ENCODE measurements around the gene IPPK.

IPPK gene

DNA sequence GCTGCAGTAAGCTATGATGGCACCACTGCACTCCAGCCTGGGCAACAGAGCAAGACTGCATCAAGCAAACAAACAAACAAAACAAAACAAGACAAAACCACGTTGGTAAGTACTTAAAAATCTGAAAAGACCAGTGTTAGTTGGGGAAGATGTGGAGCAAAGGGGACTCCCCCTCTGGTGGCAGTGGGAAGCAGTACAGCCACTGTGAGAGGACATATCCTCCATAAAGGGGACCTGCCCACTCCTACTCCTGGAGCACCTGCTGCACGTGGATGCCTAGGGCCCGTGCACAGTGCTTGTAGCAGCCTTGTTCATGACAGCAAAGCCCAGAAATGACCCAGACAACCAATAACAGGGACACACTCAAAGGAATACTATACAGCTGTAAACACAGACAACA is 17.0 kb upstream of the IPPK start:
- no peak for DNase-seq (ENCODE audit: low read depth)

DNA sequence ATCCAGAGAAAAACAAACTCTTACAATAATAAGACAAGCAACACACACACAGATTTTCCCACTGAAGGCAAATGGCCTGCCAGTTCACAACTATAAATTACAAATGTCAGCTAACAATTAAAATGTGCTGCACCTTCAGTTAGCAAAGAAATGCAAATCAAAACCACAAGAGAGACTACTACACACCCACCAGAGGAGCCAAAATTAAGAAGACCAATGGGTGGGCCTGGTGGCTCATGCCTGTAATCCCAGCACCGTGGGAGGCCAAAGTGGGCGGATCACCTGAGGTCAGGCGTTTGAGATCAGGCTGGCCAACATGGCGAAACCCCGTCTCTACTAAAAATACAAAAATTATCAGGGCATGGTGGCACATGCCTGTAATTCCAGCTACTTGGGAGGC is 15.1 kb upstream of the IPPK start:
- DNase-seq (ENCODE audit: low read depth): no peak

DNA sequence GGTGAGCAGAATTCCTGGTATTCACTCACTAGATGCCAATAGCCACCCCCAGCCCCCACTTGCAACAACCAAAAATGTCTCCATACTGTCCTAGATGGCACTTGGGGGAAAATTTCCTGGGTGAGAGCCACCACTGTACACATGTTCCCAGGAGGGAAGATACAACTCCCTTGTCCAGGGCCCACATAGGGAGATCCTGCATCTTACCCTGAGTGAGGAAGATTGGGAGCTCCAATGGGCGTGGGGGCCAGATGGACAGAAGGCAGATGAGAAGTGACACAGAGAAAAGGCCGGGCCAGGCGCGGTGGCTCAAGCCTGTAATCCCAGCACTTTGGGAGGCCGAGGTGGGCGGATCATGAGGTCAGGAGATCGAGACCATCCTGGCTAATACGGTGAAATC is 12.3 kb upstream of the IPPK start:
- no peak for DNase-seq (ENCODE audit: low read depth)

GRCh38 chr9:92680166-92681119 is 10.5 kb upstream of the IPPK start:
- DNase-seq (ENCODE audit: low read depth): no peak

DNA sequence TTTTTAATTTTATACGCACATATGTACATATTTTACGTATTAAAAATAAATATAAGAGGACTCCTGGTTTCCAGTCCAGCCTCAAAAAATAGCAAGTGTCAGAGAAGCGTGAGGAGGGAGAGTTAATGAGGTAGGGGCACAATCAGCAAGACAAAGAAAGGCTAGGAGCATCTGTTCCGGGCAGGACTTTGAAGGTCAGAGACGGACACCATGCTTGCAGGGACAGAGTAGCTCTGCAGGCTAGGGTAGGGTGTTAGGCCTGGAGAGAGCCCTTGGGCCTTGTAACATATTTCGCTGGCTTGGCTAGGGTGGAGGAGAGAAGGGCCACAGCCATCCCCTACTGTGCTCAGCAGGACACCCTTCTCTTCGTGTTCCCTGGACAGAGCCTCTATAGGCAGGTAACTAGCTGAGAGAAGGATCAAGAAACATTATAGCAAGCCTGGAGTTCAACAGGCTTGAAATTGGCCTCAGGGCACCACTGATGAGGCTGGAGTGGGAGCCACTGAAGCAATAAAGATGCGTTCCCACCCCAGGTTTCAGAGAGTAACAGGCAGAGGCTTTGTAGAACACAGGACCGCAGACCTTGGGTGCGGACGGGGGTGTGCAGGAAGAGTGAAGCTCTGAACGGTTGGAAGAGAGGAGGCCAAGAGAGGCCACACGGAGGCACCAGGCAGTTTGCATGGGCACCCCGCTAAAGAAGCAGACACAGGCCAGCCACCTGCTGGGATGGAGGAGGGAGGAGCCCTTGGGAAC is 9.7 kb upstream of the IPPK start:
- no peak for DNase-seq (ENCODE audit: low read depth)

- DNase-seq (ENCODE audit: low read depth): no peak
Measured at GRCh38 chr9:92671323-92671722, 1.4 kb upstream of the IPPK start.

GRCh38 chr9:92669527-92669889 is 423 bp downstream of the IPPK start:
- no peak for DNase-seq (ENCODE audit: low read depth)

- DNase-seq (ENCODE audit: low read depth): peak; percentile 12
Measured at GRCh38 chr9:92668746-92669526, 995 bp downstream of the IPPK start.

DNA sequence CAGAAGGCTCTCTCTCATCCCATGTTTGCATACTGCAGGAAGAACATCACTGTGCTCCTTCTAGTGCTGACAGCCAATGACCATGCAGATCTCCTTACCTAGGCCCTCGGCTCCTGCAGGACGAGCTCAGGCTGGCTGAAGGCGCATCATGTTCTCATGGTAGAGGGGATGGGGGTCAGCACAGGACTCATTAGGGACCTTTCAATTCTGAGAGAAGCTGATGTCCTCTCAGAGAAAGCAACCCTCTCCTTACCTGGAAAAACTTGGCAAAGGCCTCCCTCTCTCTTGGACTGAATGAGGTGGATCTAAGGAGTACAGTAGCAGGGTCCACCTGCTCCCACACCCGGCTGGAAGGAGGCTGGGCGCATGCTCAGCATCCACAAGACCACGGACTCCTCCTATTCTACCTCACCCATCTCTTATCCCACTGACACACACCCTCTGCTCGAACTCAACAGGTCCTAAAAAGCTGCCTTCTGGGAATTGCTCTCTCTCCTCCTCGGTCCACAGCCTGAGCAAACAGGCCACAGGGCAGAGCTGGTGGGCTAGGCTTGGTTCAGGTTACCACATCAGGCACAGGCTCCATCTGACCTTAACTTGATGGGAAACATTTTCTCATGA is 2.9 kb downstream of the IPPK start:
- DNase-seq (ENCODE audit: low read depth): no peak

DNA sequence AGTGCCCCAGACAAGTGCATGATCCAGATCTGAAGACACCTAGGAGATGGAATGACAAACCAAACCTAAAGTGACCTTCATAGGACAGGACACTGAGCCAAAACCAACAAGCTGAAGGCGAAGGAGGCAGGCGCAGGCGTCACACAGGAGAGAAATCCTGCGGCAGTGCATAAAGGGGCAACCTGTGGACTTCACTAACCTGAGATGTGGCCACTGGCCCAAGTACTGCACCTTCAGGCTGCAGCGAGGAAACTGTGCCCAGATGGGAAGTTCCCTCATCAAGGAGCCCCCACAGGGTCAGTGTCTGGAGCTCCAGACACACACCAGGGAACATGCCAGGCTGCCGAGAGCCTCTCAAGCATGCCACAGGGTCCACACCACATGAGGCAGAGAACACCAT is 3.7 kb downstream of the IPPK start:
- no peak for DNase-seq (ENCODE audit: low read depth)

- no peak for DNase-seq (ENCODE audit: low read depth)
Measured at GRCh38 chr9:92665836-92666235, 4.1 kb downstream of the IPPK start.

DNA sequence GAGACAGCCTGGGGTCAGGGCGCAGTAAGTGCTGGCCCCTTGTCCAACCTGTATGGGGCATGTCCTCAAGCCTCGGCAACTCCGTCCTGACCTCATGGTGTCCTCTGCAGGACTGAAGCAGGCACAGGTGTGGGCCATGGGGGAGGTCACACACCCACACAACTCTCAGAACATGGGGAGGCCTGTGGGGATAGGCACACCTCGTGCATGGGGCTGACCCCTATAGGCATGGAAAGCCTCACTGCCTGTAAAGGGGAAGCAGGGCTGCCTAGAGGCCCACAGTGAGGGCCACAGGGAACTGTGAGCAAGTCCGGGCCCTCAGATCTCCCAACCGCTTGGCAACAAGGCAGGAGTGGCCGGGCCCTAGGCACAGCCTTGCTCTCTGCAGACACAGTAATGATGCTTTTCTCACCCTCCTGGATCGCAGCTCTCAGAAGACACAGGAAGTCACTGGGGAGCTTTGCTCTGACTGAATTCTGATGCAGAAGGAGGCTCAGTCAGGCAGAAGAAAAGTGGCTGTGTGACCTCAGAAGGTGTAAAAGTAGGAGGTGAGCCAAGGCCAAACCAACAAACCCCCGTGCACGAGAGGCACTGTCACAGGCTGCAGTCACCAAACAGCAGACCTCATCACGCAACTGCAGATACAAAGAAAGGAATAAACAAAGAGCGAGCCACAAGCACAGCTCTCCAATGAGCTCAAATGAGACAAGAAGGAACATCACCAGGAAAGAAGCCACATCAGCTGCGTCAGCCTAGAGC is 5.4 kb downstream of the IPPK start:
- no peak for DNase-seq (ENCODE audit: low read depth)

DNA sequence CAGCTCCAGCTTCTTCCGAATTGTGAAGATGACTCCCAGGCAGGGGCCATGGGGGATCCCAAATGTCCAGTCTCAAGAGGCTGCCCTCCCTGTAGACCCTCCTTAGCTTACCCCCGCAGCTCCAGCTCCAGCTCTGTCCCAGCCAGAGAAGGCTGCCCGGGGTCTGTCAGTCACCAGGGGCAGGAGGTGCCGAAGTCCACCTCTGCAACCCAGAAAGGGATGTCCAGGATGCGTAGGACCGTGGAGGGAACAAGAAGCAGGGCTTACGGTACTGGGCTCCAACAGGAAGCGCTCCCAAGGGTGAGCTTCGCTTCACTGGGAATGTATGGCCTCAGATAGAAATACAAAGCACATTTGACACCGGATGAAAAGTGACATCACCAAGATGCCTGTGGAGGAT is 6.0 kb downstream of the IPPK start:
- no peak for DNase-seq (ENCODE audit: low read depth)

GRCh38 chr9:92663126-92663525 is 6.8 kb downstream of the IPPK start:
- no peak for DNase-seq (ENCODE audit: low read depth)

- DNase-seq (ENCODE audit: low read depth): no peak
Measured at GRCh38 chr9:92661743-92662142, 8.2 kb downstream of the IPPK start.

DNA sequence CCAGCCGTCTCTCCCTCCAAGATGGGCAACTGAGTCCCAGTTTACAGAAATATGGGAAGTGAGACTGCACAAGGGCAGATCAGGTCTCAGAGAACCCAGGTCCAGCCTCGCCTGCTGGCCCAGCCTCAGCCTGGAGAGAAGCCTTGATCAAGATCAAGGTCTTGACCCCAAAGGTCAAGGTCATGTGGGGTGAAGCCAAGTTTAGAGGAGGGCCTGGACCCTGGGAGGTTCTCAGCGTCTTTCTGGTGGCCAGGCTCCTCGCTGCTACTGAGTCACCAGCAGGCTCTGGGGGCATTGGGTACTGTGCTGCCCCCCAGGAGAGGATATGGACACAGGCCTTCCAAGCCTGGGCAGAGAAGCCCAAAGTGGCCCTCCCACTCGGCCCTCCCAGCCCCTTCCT is 8.8 kb downstream of the IPPK start:
- DNase-seq (ENCODE audit: low read depth): no peak

- DNase-seq (ENCODE audit: low read depth): no peak
Measured at GRCh38 chr9:92660266-92660665, 9.7 kb downstream of the IPPK start.

- DNase-seq (ENCODE audit: low read depth): no peak
Measured at GRCh38 chr9:92659601-92660000, 10.3 kb downstream of the IPPK start.

DNA sequence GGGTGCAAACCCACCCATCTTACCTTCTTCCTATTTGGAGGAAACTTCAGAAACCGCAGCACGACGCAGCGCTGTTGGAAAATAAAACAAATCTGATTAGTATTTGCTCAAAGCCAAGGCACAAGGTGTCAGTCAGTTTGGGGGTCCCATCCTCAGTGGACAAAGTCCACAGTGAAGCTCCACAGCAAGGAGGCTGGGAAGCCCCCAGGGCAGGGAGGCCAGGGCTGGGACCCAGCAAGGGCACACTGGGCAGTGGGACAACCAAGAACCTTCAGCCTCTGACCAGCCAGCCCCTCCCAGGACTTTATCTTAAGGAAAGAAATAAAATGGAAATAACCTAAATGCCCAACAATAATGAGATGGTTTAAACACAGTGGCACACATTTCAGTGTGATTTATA is 11.3 kb downstream of the IPPK start:
- DNase-seq (ENCODE audit: low read depth): no peak

DNA sequence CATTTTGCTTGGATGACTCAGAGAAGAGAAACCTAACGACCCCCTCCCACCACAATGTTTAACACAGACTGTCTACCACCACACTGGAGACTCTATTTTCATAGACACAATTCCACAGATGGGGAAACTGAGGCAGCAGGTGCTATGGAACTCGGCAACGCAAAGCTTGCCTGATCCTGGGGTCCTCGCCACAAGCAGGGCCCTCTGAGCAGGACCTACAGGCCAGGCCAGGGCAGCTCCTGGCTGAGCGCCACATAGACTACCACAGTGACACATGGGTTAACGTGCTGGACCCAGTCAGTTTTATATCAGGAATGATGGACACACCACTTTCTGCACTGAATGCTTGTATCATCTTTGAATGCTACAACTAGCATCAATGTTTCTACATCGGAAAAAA is 11.8 kb downstream of the IPPK start:
- no peak for DNase-seq (ENCODE audit: low read depth)

GRCh38 chr9:92657296-92658094 is 12.4 kb downstream of the IPPK start:
- no peak for DNase-seq (ENCODE audit: low read depth)

All from activated T-helper 9 cell treated with anti-CD3 and anti-CD28 coated beads, Interleukin-2, amount 50 U/mL, for 16 hours (primary cell).